HuH-7 (cell line): Measurements from ENCODE around the gene AURKAIP1.
"Not testable (repeated sequence)": the region's sequence is repeated elsewhere in the genome, so short reads cannot be mapped to it uniquely, and the experiment has no call there.

Experiments used
- DNase-seq: peaks from one replicate; pipeline ENCODE4 v3.0.0; 2011; ENCODE audit warnings: low spot score

AURKAIP1 gene

DNA sequence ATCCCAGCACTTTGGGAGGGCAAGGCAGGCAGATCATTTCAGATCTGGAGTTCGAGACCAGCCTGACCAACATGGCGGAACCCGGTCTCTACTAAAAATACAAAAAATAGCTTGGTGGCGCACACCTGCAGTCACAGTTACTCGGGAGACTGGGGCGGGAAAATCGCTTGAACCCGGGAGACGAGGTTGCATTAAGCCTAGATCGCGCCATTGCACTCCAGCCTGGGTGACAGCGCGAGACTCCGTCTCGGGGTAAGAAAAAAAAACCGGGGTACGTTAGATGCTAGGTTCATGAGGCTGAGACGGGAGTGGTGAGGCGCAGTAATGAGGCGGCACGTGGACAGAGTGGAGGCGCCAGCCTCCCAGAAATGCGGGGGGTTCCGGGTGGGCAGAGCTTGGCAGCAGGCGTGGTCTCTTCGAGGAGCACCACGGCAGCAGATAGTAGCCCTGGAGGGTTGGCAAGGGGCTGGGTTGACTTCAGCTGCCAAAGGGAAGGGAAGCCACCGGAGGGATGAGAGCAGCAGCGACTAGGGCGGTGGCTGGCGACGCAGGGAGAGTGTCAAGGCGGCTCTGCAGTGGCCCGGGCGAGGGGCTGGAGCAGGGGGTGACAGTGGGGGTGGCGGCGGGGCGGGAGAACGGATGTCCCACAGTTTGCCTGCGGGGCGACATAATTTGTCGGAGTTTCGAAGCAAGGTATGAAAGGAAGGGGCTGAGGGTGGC lies 31.3 kb upstream of the AURKAIP1 start:
- no peak for DNase-seq

GRCh38 chr1:1403653-1404052 lies 28.6 kb upstream of the AURKAIP1 start:
- DNase-seq, result no peak

DNA sequence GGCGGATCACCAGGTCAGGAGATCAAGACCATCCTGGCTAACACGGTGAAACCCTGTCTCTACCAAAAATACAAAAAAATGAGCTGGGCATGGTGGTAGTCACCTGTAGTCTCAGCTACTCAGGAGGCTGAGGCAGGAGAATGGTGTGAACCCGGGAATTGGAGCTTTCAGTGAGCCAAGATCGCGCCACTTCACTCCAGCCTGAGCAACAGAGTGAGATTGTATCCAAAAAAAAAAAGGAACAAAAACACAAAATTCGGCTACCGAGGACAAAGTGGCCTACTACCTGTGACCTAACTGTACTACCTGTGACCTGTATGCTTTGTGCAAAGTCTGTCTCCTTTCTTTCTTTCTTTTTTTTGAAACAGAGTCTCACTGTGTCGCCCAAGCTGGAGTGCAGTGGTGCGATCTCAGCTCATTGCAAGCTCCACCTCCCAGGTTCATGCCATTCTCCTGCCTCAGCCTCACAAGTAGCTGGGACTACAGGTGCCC lies 27.9 kb upstream of the AURKAIP1 start:
- DNase-seq, result not testable (repeated sequence)

- DNase-seq, result peak; percentile 66
Observed at GRCh38 chr1:1402072-1402900, 27.3 kb upstream of the AURKAIP1 start.

DNA sequence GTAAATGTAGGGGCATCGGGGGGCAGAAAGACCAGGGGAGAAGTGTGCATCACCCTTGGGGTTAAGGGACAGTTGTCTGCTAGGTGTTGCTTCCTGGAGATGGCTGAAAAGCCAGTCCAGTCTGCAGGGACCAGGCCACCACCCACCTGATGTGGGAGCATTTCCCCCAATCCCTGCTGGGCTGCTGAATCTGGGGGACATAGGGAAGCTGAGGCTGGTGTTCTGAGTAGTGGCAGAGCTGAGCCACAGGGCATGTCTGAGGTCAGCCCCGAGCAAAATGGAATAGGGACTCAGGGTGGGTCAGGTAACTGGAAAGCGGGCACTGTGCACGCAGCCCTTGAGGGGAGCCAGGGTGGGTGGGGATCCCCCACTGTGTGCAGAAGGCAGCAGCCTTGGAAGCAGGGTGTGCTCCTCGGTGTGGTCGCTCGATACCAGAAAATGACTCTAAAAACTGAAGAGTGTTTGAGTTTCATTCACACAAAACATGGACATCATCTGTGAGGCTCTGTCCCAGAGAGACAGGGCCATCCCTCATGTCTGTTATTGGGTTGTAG lies 26.5 kb upstream of the AURKAIP1 start:
- no peak for DNase-seq

DNA sequence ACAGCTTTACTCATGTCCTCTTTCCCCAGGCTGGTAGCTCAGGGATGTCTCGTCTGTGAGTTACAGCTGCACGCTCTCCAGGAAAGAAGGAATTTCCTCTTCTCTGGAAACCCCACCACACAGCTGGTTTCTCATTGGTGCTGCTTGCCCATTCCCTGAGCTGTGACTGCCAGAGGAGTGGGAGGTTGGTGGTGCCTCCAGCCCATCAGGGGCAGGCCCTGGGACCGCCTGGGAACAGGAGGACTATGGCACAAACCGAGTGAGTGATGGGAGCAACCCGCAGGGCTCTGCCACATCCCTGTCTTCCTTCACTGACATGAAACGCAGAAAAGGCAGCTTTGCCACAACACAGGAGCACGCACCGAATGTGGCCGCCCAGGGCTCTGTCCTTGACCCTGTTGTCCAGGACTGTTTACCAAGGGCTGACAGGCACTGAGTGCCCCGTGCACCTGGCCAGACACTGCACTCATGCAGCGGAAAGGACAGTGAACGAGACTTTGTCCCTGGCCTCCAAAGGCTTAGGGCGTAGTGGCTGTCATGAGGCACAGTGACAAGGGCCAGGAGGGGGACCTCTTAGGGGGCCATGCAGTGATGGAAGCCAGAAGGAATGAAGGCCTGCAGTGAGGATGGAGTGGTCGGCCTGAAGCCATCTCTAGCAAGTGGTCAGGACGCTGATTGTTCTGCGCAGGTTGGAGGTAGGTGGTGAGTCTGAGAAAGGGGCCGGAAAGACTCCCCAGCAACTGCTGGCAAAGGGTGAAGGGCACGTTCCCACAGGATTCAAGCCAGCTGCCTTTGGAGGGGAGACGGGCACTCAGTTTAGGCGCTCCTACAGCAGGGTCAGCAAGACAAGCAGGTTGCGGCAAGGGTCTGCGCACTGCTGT lies 25.8 kb upstream of the AURKAIP1 start:
- DNase-seq, result no peak

DNA sequence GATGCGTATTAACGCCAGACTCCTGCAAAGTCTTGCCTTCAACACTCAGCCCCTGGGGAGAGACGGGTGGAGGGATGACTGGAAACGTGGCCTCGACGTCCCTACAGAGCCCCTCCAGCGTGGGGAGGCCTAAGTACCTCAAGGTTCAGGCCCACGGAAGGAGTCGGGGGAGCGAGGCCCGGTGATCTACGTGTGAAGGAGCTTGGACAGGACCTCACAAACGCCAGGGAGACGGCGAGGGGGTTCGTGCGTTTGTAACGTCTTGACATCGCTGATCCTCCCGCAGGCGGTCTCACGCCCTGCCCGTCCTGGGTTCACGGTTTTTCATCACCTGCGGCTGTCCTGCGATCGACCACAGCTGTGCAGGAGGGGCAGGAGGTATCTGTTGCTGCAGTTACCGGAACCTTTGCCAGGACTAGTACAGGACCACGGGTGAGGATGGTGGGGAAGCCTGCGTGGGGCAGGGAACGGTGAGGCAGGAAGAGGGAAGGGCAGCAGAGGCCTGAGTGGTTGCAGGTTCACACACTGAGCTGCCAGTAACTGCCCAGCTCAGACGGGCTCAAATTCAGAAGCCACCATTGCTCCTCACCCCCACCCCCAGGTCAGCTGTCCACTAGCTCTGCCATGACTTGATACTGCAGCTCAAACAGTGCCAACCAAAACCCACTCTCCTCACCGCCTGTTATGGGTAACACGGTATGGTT lies 25.0 kb upstream of the AURKAIP1 start:
- no peak for DNase-seq

GRCh38 chr1:1399187-1399871 lies 24.3 kb upstream of the AURKAIP1 start, which contains the start of gene CCNL2:
CCNL2 (minus strand) TSS chr1:1399335; CDS start chr1:1399306, 29 bp downstream.
- peak; percentile 98 for DNase-seq

DNA sequence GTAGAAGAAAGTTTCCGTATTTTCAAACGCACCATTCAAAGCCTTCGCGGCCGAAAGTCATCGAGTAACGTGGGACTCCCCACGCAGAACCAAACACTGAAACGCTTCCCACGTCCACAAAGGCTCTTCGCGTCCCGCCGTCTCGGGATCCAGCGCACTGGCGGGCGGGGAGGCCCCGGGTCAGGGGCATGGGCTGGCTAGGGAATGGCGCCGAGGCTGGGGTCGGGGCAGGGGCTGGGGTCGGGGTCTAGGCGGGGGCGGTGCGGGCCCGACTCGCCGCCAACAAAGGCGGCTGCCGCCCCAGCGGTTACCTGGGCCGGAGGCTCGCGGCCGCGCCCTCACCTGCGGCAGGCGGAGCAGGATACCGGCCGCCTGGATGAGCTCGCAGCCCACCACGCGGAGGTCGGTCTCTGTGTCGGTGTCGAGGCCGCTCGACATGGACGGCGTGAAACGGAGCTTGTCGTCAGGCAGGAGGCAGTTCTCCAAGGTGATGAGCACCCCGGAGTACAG lies 23.7 kb upstream of the AURKAIP1 start:
- no peak for DNase-seq

DNA sequence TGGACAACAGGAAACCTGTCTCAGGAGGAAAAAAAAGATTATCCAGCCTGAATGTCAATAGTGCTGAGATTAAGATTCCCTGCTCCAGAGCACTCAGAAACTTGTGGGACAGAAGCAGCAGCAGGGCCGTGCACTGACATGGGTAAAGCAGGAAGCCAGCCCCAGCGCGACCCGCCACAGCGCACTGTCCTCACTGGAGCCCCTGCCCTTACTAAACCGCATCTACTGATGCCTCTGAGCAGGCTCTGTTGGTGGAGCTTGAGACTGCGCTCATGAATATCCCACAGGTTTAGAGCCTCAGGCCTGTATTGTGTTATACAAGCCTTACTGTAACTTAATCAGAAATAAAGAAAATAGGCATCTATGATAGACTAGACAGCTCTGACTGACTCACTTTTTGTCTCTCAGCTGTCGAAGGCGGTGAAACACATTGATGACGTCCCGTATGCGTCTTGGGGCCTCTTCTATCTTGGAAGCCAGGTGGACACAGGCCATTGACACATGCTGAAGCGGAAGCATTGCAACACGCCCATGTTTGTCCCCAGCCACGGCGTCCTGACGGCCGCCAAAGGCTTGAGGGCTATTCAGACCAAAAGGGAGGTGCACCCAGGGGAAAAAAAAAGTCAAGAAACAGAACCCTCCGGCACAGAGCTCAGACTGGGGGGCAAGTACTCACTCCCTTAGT lies 23.0 kb upstream of the AURKAIP1 start:
- no peak for DNase-seq

GRCh38 chr1:1395166-1395565 lies 20.2 kb upstream of the AURKAIP1 start:
- DNase-seq, result no peak

DNA sequence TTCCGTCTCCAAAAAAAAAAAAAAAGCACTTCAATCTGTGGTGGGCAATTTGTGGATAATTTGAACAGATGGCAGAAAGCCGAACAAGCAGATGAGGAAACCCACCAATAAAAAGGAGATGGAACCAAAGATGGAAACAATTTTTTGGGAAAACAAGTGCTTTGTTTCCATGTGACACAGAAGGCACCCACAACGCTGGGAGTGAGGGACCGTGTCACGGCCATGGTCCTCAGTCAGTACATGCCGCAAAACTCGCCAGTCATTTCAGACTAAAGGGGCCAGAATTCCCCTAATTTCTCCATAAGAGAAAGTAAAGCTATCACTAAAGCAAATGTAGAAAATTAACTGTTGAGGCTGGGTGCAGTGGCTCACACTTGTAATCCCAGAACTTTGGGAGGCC lies 19.1 kb upstream of the AURKAIP1 start:
- DNase-seq, result no peak

- DNase-seq, result no peak
Observed at GRCh38 chr1:1393428-1393827, 18.4 kb upstream of the AURKAIP1 start.

DNA sequence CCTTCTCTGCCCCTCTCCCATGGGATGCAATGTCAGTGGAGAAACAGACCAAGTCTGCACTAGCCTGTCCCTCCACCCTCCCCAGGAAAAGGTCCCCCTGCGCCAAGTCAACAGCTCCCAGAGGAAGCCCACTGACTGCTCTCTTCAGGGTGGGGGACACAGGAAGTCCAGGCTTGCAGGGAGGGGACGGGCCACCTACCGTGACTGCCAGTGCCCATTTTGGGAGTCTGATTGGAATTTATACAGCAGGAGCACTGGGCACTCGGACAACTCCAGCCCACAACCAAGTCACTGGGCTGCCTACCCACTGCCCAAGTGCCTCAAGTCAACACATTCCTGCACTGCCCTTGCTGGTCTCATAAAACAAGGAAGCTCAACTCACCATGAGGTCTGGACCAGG lies 18.0 kb upstream of the AURKAIP1 start:
- no peak for DNase-seq

DNA sequence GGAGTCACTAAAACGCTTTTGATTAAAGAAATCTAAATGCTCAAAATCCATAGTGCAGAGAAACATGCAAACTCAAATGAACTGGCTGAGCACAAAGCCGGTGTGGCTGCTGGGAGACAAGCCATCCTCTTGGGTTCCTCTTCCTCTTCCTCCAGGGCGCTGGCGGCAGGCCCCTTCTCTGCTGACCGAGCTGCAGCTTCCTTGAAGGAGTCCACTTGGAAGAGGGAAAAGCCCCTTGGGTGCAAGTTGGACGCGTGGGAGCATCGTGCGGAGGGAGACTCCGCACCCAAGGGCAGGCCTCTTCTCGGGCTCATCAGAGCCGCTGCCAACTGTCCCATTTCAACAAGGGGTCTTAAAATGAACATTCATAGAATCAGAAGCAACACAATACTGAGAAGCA lies 16.2 kb upstream of the AURKAIP1 start:
- DNase-seq, result no peak

DNA sequence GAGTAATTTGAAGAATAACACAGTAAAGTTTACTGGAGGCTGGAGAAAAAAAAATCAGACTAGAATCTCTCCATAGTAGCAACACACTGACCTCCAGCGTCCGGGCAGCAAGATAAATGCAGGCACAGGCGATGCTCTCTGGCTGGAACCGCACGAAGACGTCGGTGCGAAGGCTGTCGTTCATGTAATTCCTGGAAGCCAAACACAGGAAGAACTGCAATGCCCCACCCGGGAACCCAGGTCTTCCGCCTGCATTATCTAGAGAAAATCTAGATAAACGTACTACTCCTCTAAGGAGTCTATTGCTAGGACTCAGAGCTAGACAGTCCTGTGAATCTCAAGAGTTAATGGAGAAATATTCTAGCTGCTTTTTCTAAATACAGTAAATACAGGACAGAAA lies 15.7 kb upstream of the AURKAIP1 start:
- DNase-seq, result no peak

DNA sequence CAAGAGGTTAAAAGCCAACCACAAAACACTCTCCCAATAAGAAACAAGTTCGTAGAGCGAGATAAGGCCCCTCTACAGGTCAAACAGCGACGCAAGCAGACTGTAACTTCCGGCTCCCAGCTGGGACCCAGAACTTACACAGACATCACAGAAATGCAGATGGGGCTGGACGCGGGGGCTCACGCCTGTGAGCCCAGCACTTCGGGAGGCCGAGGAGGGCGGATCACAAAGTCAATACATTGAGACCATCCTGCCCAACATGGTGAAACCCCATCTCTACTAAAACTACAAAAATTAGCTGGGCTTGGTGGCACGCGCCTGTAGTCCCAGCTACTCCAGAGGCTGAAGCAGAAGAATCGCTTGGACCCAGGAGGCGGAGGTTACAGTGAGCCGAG lies 13.1 kb upstream of the AURKAIP1 start:
- no peak for DNase-seq

DNA sequence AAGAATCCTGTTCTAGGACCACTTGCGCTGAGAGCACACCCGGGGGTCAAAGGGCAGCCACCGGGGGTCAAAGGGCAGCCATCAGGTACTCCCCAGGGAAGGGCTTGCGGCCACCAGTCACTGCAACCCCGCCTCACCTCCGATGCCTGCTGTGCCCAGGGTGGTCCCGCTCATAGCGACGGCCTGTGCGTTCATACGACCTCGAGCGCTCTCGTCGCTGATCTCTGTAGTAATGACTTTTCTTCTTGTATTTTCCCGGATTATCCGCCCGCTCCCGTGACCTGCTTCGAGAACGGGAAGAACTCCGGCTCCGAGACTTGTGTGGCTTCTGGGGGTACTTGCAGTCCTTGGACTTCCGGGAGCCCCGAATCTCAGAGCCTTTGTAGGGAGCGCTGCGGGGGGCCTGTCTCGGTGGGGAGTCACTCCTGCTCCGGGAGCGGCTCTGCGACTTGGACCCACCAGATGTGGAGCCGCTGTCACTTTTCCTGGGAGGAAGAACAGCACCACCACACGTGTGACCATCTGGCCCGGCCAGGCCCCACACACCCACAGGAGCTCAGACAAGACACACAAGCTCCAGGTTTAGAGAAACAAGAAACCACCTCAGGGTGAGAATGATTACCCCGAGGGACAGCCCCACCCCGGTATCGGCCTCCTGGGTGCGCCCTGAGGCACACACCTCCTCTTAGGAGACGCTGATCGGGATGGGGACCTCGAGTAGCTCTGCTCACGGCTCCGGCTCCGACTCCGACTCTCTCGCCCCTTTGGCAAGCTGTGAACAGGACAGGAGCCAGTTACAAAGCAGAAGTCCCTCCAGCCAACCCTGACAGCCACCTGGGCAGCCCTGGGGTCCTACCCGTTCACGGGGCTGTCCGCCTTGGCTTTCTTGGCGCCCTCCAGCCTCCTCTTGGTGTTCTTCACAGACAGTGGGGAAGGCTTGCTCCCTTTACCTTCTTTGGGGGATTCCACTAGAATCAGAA lies 12.4 kb upstream of the AURKAIP1 start:
- no peak for DNase-seq

- DNase-seq, result no peak
Observed at GRCh38 chr1:1385931-1386330, 10.9 kb upstream of the AURKAIP1 start.
